ENCODE measurements around the gene AHRR. TPM values are rescaled to one million over a fixed set of nuclear protein-coding genes. Genes with fewer than 3 reads are reported as not detected.

Gene AHRR
- total and polyA plus RNA-seq, 2 of the 4 experiments (the other 2 are of a cell fraction) = 15.6 to 37.1 TPM

DNA sequence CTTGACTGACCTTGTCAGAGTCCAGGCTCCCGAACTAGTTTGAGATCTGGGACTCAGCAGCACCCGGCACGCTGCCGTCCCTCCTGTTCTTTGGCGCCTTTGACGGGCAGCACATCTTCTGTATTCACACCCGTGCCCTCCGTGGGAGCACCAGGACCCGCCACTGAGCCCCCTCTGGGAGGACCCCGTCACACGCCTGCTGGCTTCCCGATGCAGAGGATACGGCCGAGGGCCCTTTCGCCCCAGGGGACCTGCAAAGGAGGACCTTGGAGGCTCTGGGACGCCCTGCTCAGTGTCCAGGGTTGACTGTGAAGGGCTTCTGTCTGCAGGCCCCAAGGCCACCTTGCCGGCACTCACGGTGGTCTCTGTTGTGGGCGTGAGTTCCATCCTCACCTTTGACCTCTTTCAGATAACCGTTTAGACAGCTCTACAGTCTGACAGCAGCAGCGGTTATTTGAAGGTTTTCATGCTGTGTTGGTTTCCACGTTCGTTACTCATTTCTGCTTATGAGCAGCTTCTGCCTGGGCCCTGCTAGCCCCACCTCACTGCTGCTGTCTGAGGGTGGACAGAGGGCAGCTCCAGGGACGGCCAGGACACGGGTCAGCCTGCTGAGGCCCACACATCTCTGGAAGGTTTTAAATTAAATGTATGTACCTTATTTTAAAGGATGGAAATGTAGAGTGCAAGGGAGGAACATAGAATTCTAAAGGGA is 108.9 kb downstream of the AHRR start (continued):
- TF ChIP-seq, protein P1, sequence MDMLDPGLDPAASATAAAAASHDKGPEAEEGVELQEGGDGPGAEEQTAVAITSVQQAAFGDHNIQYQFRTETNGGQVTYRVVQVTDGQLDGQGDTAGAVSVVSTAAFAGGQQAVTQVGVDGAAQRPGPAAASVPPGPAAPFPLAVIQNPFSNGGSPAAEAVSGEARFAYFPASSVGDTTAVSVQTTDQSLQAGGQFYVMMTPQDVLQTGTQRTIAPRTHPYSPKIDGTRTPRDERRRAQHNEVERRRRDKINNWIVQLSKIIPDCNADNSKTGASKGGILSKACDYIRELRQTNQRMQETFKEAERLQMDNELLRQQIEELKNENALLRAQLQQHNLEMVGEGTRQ (IDR thresholded peaks at IDR 0.05; ENCODE audit: low read depth, low read length) = no peak

GRCh38 chr5:431001-431710 is 109.6 kb downstream of the AHRR start:
- H3K4me3 ChIP-seq (ENCODE audit: insufficient read depth, low read depth, low read length) = no peak overlapping the region
- no peak overlapping the region for H3K9ac ChIP-seq (ENCODE audit: low read depth, low read length)
- peak overlapping the region; percentile 29; the same call in 1 of the 2 replicates for H2AK5ac ChIP-seq (ENCODE audit: low read depth, low read length)
- ATAC-seq (ENCODE audit: low read depth) (peak; percentile 50), DNase-seq (peak; percentile 48)
- peak overlapping the region; percentile 16 for H2BK120ac ChIP-seq (ENCODE audit: low read depth, low read length)
- dilution Hi-C loops (cut with HindIII; ENCODE audit: low sequenced_read_pairs, unreplicated experiment) (no loop called here), intact Hi-C loops (cut with micrococcal nuclease) (loop anchor here (2.0 kb wide), 1 partner anchor 108 kb away; no protein-coding TSS in a partner anchor), in situ Hi-C loops (cut with MboI; ENCODE audit: low sequenced_read_pairs) (no loop called here)
- ChIA-PET POLR2A (ENCODE audit: unreplicated experiment) (no interaction called here), CTCF (interaction anchor here (1.0 kb wide), 1 partner anchor 93 kb away, joined by 3 read pairs; no protein-coding TSS in a partner anchor)
- no peak overlapping the region for H2BK15ac ChIP-seq (ENCODE audit: low read depth, low read length)
- H3K18ac ChIP-seq (ENCODE audit: low read depth, low read length) = no peak overlapping the region
- H2BK5ac ChIP-seq (ENCODE audit: low read depth, low read length, poor library complexity, severe bottlenecking) = no peak overlapping the region
- 0 out of 2 replicates have a peak overlapping the region, but pooled peaks have one; percentile 6 for H4K91ac ChIP-seq (ENCODE audit: insufficient read depth, low read depth, low read length)
- H2BK20ac ChIP-seq (ENCODE audit: low read depth, low read length) = no peak overlapping the region
- no peak overlapping the region for H3K14ac ChIP-seq (replicated peaks; ENCODE audit: low read depth, low read length)
- no peak overlapping the region for H3K56ac ChIP-seq (ENCODE audit: extremely low read depth, insufficient read depth, low read length)
- peaks cover 10% of the 10 kb centered on the region for H3K4me1 ChIP-seq (ENCODE audit: control insufficient read depth, insufficient read depth, low read length)
- H4K5ac ChIP-seq (ENCODE audit: low read depth, low read length) = no peak overlapping the region
- H4K20me1 ChIP-seq (ENCODE audit: insufficient read depth, low read length) = no peaks in the 10 kb centered on the region
- no peak overlapping the region for H3K4me2 ChIP-seq (ENCODE audit: low read depth, low read length)
- peaks cover 4 to 37% of the 10 kb centered on the region in 2 experiments; a peak in 3 of 4 replicates for H3K79me1 ChIP-seq (ENCODE audit: low read depth in 1 of 2, low read length in 2 of 2)
- no peak overlapping the region for H3K23ac ChIP-seq (ENCODE audit: low read depth, low read length)
- H3K27me3 ChIP-seq (ENCODE audit: control insufficient read depth, insufficient read depth, low read length) = no peaks in the 10 kb centered on the region
- H3K9me3 ChIP-seq (ENCODE audit: control insufficient read depth, insufficient read depth, low read length) = no peaks in the 10 kb centered on the region
- WGBS, 2 experiments (ENCODE audit: extremely low coverage in 2 of 2, insufficient read length in 1 of 2) = 74% methylated on average over 7 of the region's 18 CpGs; no CpG with 5 or more reads in 1 of the 2 experiments
- no peak overlapping the region for H3K27ac ChIP-seq (ENCODE audit: insufficient read depth, low read length)
- H3K4ac ChIP-seq (ENCODE audit: low read depth, low read length) = 0 out of 2 replicates have a peak overlapping the region, but pooled peaks have one; percentile 28
- peaks cover 62% of the 10 kb centered on the region for H3K36me3 ChIP-seq (ENCODE audit: control insufficient read depth, insufficient read depth, low read length)
- H4K8ac ChIP-seq (ENCODE audit: low read depth in 2 of 2, low read length in 2 of 2) = peak overlapping the region in 1 of 2 experiments; percentile 40; a peak in 1 of 4 replicates
- H2AFZ ChIP-seq (replicated peaks; ENCODE audit: low read length, poor library complexity) = no peak overlapping the region
- peak overlapping the region; percentile 18 for H2AK9ac ChIP-seq (replicated peaks; ENCODE audit: low read depth, low read length, poor library complexity)
- BruUV-seq (replicated peaks) = no TSS peak
- peaks cover 9% of the 10 kb centered on the region; the same call in 1 of the 2 replicates for H3K9me1 ChIP-seq (ENCODE audit: insufficient read depth, low read length)
- TF ChIP-seq RCOR1 (IDR thresholded peaks at IDR 0.05; ENCODE audit: insufficient replicate concordance, low read length) (no peak), MAZ (IDR thresholded peaks at IDR 0.05; ENCODE audit: borderline replicate concordance, low read depth, low read length) (no peak), CTCF (conservative IDR thresholded peaks at IDR 0.05; ENCODE audit: low read depth, low read length) (peak; percentile 61), RFX5 (IDR thresholded peaks at IDR 0.05; ENCODE audit: low read depth, low read length) (no peak), ELK1 (IDR thresholded peaks at IDR 0.05; ENCODE audit: borderline replicate concordance, low read depth, low read length) (no peak), SMC3 (IDR thresholded peaks at IDR 0.05; ENCODE audit: low read depth, low read length) (peak; percentile 75)
- TF ChIP-seq, protein P1 (IDR thresholded peaks at IDR 0.05; ENCODE audit: low read depth, low read length) = no peak
